H1 (cell line): ENCODE data around the gene CAPNS1. TPM values are rescaled to one million over a fixed set of nuclear protein-coding genes. Genes with fewer than 3 reads are reported as not detected.

ENCODE experiments used
- CTCF ChIA-PET: fragments of 300-600 bp; sonication (Branson Sonifier 250); formaldehyde crosslinking; loops from one replicate; lab custom pipeline; 2021; ENCODE audit not compliant: partially characterized antibody; lab: Charles Lee
- POLR2A ChIA-PET: fragments of 300-600 bp; sonication (Branson Sonifier 250); formaldehyde crosslinking; loops from one replicate; lab custom pipeline; 2021; ENCODE audit warnings: inconsistent platforms; ENCODE audit not compliant: partially characterized antibody; lab: Charles Lee
- DNase-seq, 2 experiments: peaks; one replicate each; pipeline versions ENCODE4 v3.0.0 to v3.0.0-alpha.2; 2010 to 2022; ENCODE audit warnings: low spot score in 2 of 2, low read depth in 1 of 2, mixed read lengths in 1 of 2
- FAIRE-seq: peaks from 2 replicates; lab custom pipeline; 2011; peaks lifted over from hg19 to GRCh38; lab: Jason Lieb, UNC
- H2AFZ ChIP-seq: 2 replicates; pipeline ENCODE4 v1.8.1; 2012; ENCODE audit warnings: low read length, inconsistent platforms
- H2AK5ac ChIP-seq: 2 replicates; pipeline ENCODE4 v1.6.1; 2013; ENCODE audit warnings: low read depth, low read length
- H2BK120ac ChIP-seq: replicated peaks from 2 replicates; pipeline ENCODE3; 2013; ENCODE audit warnings: low read depth, low read length, inconsistent platforms
- H2BK12ac ChIP-seq: 2 replicates; pipeline ENCODE4 v1.6.1; 2013; ENCODE audit warnings: low read depth, low read length
- H2BK15ac ChIP-seq: 2 replicates; pipeline ENCODE4 v1.6.1; 2013; ENCODE audit warnings: low read length
- H2BK20ac ChIP-seq: 2 replicates; pipeline ENCODE4 v1.6.1; 2013; ENCODE audit warnings: low read length
- H2BK5ac ChIP-seq: 2 replicates; pipeline ENCODE4 v1.6.1; 2013; ENCODE audit warnings: low read depth, low read length
- H3K14ac ChIP-seq: 2 replicates; pipeline ENCODE4 v1.6.1; 2013; ENCODE audit warnings: inconsistent platforms; ENCODE audit not compliant: insufficient read length
- H3K18ac ChIP-seq: 2 replicates; pipeline ENCODE4 v1.6.1; 2013; ENCODE audit warnings: low read length; ENCODE audit errors: extremely low read depth
- H3K23ac ChIP-seq: 2 replicates; pipeline ENCODE4 v1.6.1; 2013; ENCODE audit warnings: inconsistent platforms; ENCODE audit not compliant: insufficient read length
- H3K23me2 ChIP-seq: 2 replicates; pipeline ENCODE4 v1.6.1; 2013; ENCODE audit warnings: low read depth, low read length
- H3K27ac ChIP-seq: 2 replicates; pipeline ENCODE4 v1.6.1; 2011; ENCODE audit warnings: low read depth, low read length, inconsistent platforms
- H3K27me3 ChIP-seq, 4 experiments: replicated peaks in 1 of 4; 1 replicate in 1 of 4; 2 replicates in 3 of 4; pipeline versions ENCODE4 v1.6.1 to v1.8.1; 2011 to 2013; ENCODE audit warnings: low read length in 3 of 4, mild to moderate bottlenecking in 3 of 4, inconsistent platforms in 2 of 4, mixed read lengths in 2 of 4, moderate library complexity in 1 of 4; ENCODE audit not compliant: control insufficient read depth in 3 of 4, insufficient read depth in 3 of 4; ENCODE audit errors: extremely low read depth in 1 of 4
- H3K36me3 ChIP-seq, 4 experiments: 2 replicates each; pipeline versions ENCODE4 v1.6.1 to v1.8.1; 2011 to 2013; ENCODE audit warnings: mild to moderate bottlenecking in 4 of 4, low read length in 3 of 4, moderate library complexity in 2 of 4, control low read depth in 1 of 4, inconsistent platforms in 1 of 4; ENCODE audit not compliant: insufficient read depth in 4 of 4, control insufficient read depth in 2 of 4
- H3K4ac ChIP-seq: replicated peaks from 2 replicates; pipeline ENCODE3; 2013; ENCODE audit warnings: low read length, low read depth, mixed read lengths, inconsistent platforms; ENCODE audit not compliant: insufficient read length
- H3K4me1 ChIP-seq, 4 experiments: replicated peaks in 1 of 4; 1 replicate in 1 of 4; 2 replicates in 3 of 4; pipeline versions ENCODE4 v1.6.1 to v1.8.1; 2011 to 2013; ENCODE audit warnings: low read length in 3 of 4, inconsistent platforms in 2 of 4, mixed read lengths in 1 of 4; ENCODE audit not compliant: insufficient read depth in 4 of 4, control insufficient read depth in 3 of 4
- H3K4me2 ChIP-seq, 2 experiments: 2 replicates each; pipeline versions ENCODE4 v1.6.1 to v1.8.1; 2011 to 2013; ENCODE audit warnings: low read depth in 2 of 2, low read length in 2 of 2, control low read depth in 1 of 2, inconsistent platforms in 1 of 2, mild to moderate bottlenecking in 1 of 2; ENCODE audit not compliant: insufficient read depth in 1 of 2
- H3K4me3 ChIP-seq, 4 experiments: fragments of 200-600, 300-600 bp in 1 of 4; sonication (generic), shearing (Covaris generic), sonication (Bioruptor Twin) in 1 of 4; 2 replicates each; pipeline versions ENCODE4 v1.5.1 to v1.8.1; 2011 to 2016; ENCODE audit warnings: low read length in 4 of 4, low read depth in 3 of 4, control low read depth in 2 of 4, inconsistent platforms in 2 of 4, mild to moderate bottlenecking in 2 of 4, mixed read lengths in 1 of 4, moderate library complexity in 1 of 4; ENCODE audit not compliant: insufficient read depth in 2 of 4; ENCODE audit errors: extremely low read depth in 1 of 4
- H3K56ac ChIP-seq: replicated peaks from 2 replicates; pipeline ENCODE3; 2013; ENCODE audit warnings: low read depth, mild to moderate bottlenecking, mixed read lengths, low read length, inconsistent platforms; ENCODE audit not compliant: insufficient read length
- H3K79me1 ChIP-seq: 2 replicates; pipeline ENCODE4 v1.6.1; 2013; ENCODE audit warnings: low read depth, low read length, control low read depth
- H3K79me2 ChIP-seq, 2 experiments: 2 replicates each; pipeline versions ENCODE4 v1.6.1 to v1.8.1; 2012 to 2013; ENCODE audit warnings: low read length in 2 of 2, mild to moderate bottlenecking in 2 of 2, inconsistent platforms in 1 of 2; ENCODE audit not compliant: insufficient read depth in 2 of 2, control insufficient read depth in 1 of 2
- H3K9ac ChIP-seq, 4 experiments: replicated peaks in 1 of 4; 1 replicate in 1 of 4; 2 replicates in 3 of 4; pipeline versions ENCODE4 v1.6.1 to v1.8.1; 2011 to 2013; ENCODE audit warnings: low read depth in 3 of 4, low read length in 3 of 4, control low read depth in 2 of 4, mild to moderate bottlenecking in 2 of 4, moderate library complexity in 2 of 4, inconsistent platforms in 1 of 4; ENCODE audit errors: extremely low read depth in 1 of 4
- H3K9me3 ChIP-seq, 2 experiments: 2 replicates each; pipeline versions ENCODE4 v1.6.1 to v1.8.1; 2012 to 2013; ENCODE audit warnings: mild to moderate bottlenecking in 2 of 2, moderate library complexity in 2 of 2, control low read depth in 1 of 2, inconsistent platforms in 1 of 2, low read depth in 1 of 2, low read length in 1 of 2, mixed read lengths in 1 of 2; ENCODE audit not compliant: insufficient read depth in 2 of 2
- H4K20me1 ChIP-seq, 2 experiments: replicated peaks in 1 of 2; 2 replicates each; pipeline versions ENCODE3 to v1.8.1; 2011 to 2013; ENCODE audit warnings: inconsistent platforms in 2 of 2, low read length in 2 of 2, mild to moderate bottlenecking in 1 of 2; ENCODE audit not compliant: insufficient read depth in 2 of 2, control insufficient read depth in 1 of 2
- H4K5ac ChIP-seq: 2 replicates; pipeline ENCODE4 v1.6.1; 2013; ENCODE audit warnings: low read length, low read depth, mixed read lengths, inconsistent platforms; ENCODE audit not compliant: insufficient read length
- H4K8ac ChIP-seq: 2 replicates; pipeline ENCODE4 v1.8.0; 2013; ENCODE audit warnings: mild to moderate bottlenecking, moderate library complexity, low read length, inconsistent platforms; ENCODE audit not compliant: insufficient read depth; ENCODE audit errors: extremely low read depth
- H4K91ac ChIP-seq: replicated peaks from 2 replicates; pipeline ENCODE3; 2013; ENCODE audit warnings: low read length, mixed read lengths, inconsistent platforms; ENCODE audit not compliant: insufficient read length
- CEBPB ChIP-seq: IDR thresholded peaks from 2 replicates; pipeline ENCODE4 v1.6.1; 2012; ENCODE audit warnings: low read depth, low read length
- CHD2 ChIP-seq: IDR thresholded peaks from 2 replicates; pipeline ENCODE4 v1.6.1; 2012; ENCODE audit warnings: low read length, improper control_type of control experiment
- EGR1 ChIP-seq: IDR thresholded peaks from 2 replicates; pipeline ENCODE4 v1.6.1; 2011; ENCODE audit warnings: low read depth, low read length, borderline replicate concordance
- JUND ChIP-seq: IDR thresholded peaks from 2 replicates; pipeline ENCODE4 v1.6.1; 2011; ENCODE audit warnings: mild to moderate bottlenecking, improper control_type of control experiment, low read length
- POLR2A ChIP-seq, 2 experiments: IDR thresholded peaks; 1 replicate in 1 of 2; 2 replicates in 1 of 2; pipeline ENCODE4 v1.6.1; 2011; ENCODE audit warnings: low read depth in 2 of 2, low read length in 2 of 2, mild to moderate bottlenecking in 2 of 2; ENCODE audit errors: control extremely low read depth in 1 of 2
- RAD21 ChIP-seq, 2 experiments: IDR thresholded peaks in 1 of 2; conservative IDR thresholded peaks in 1 of 2; 2 replicates each; pipeline ENCODE4 v1.6.1; 2011; ENCODE audit warnings: low read depth in 2 of 2, low read length in 2 of 2, improper control_type of control experiment in 1 of 2, inconsistent platforms in 1 of 2, mild to moderate bottlenecking in 1 of 2, moderate library complexity in 1 of 2
- SAP30 ChIP-seq: fragments of 300-600 bp; sonication (generic); IDR thresholded peaks from 2 replicates; pipeline ENCODE4 v1.7.1; 2012; ENCODE audit warnings: low read length, moderate library complexity, mild to moderate bottlenecking, inconsistent platforms; ENCODE audit not compliant: insufficient read depth, insufficient replicate concordance
- SP1 ChIP-seq: IDR thresholded peaks from 2 replicates; pipeline ENCODE4 v1.6.1; 2011; ENCODE audit warnings: low read depth, low read length
- TAF7 ChIP-seq: optimal IDR thresholded peaks from 2 replicates; pipeline ENCODE3; 2011; ENCODE audit warnings: low read depth, mild to moderate bottlenecking, inconsistent platforms, low read length, moderate library complexity, borderline replicate concordance
- TBP ChIP-seq: IDR thresholded peaks from 2 replicates; pipeline ENCODE4 v1.6.1; 2011; ENCODE audit warnings: low read depth, low read length, improper control_type of control experiment
- YY1 ChIP-seq: IDR thresholded peaks from 2 replicates; pipeline ENCODE4 v1.6.1; 2011; ENCODE audit warnings: low read depth, mild to moderate bottlenecking, low read length
- ZNF274 ChIP-seq: IDR thresholded peaks from 2 replicates; pipeline ENCODE4 v1.7.0; 2012; ENCODE audit warnings: low read length, borderline replicate concordance; ENCODE audit errors: extremely low read depth
- WGBS, 2 experiments: shearing (Covaris generic) in 1 of 2; methylation state at CpG; one replicate each; pipeline versions ENCODE4 v1.1.6 to v1.1.7; 2013 to 2015; ENCODE audit warnings: low lambda C conversion rate in 2 of 2, mixed read lengths in 2 of 2, inconsistent platforms in 1 of 2, low coverage in 1 of 2, missing lambda C conversion rate in 1 of 2; ENCODE audit not compliant: insufficient replicate concordance in 2 of 2, insufficient coverage in 1 of 2, insufficient read length in 1 of 2; ENCODE audit errors: extremely low coverage in 1 of 2, missing lambda C conversion rate in 1 of 2; 5-methylcytosine and 5-hydroxymethylcytosine counted together
- polyA plus RNA-seq, 7 experiments: library from polyadenylated mRNA; depleted of rRNA in 3 of 7; stranded (reverse) in 5 of 7; unstranded in 2 of 7; fragments of >200 nt in 5 of 7; fragments of 200-250 nt in 2 of 7; gene quantifications; 1 replicate in 5 of 7; 2 replicates in 1 of 7; 4 replicates in 1 of 7; pipeline versions ENCODE4 v1.2.1 to v1.2.3, GENCODE V29; 2011 to 2013; ENCODE audit warnings: missing spikeins in 2 of 7, mixed read lengths in 2 of 7
- total RNA-seq: library from RNA; stranded (reverse); fragmentation: NEBNext Ultra II Directional; extraction: Animal tissue kit (Norgen Biotek cat#: 25700); gene quantifications from 2 replicates; pipeline ENCODE4 v1.2.1, GENCODE V29; 2021
- TF ChIP-seq, protein P1 (sequence below): IDR thresholded peaks from 2 replicates; pipeline ENCODE4 v1.6.1; 2011; ENCODE audit warnings: low read depth, mild to moderate bottlenecking, low read length; ENCODE audit not compliant: insufficient read depth

Gene CAPNS1
- total and polyA plus RNA-seq, 2 of the 8 experiments (the other 6 are each of a cell fraction or from before 2014, with no cell fraction given), result 382 to 438 TPM

DNA sequence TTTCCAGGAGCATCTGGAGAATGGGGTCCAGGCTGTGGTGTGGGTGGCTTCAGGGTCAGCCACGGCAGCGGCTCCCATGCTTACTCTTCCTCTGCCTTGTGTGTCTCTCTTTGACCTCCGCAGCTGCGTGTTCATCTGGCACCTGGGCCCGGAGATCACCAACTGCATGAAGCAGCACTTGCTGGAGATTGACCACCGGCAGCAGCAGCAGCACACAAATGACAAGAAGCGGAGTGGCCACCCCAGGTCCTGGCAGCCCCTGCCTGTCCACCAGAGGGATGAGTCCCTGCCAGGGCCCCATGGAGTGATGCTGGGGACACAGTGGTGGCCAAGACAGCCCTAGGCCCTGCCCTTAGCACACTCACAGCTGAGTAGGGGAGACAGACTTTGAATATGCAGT is 47.3 kb upstream of the CAPNS1 start:
- POLR2A ChIA-PET, result no interaction called here

More for the DNA sequence above, 47.3 kb upstream of the CAPNS1 start:
- H3K9me3 ChIP-seq, result no peaks in the 10 kb centered on the region
- H3K9ac ChIP-seq, result no peak overlapping the region
- H3K4me2 ChIP-seq, result no peak overlapping the region
- H3K4me1 ChIP-seq, result no peaks in the 10 kb centered on the region
- no peaks in the 10 kb centered on the region for H3K23me2 ChIP-seq
- H4K8ac ChIP-seq, result no peak overlapping the region; the same call in 1 of the 2 replicates
- CTCF ChIA-PET, result no interaction called here
- no peak overlapping the region for H2BK12ac ChIP-seq
- WGBS, 2 experiments, result 93% methylated on average over 7 of the region's 7 CpGs; no CpG with 5 or more reads in 1 of the 2 experiments
- DNase-seq (no peak), FAIRE-seq (no peak)
- peaks cover 2 to 15% of the 10 kb centered on the region in 2 experiments for H4K20me1 ChIP-seq
- TF ChIP-seq SP1 (no peak), TBP (no peak), ZNF274 (no peak), EGR1 (no peak), POLR2A (IDR thresholded peaks at IDR 0.05; ENCODE audit: control extremely low read depth in 1 of 2, low read depth in 2 of 2, low read length in 2 of 2) (no peak), CEBPB (no peak), RAD21 (IDR thresholded peaks at IDR 0.05 in 1 of 2, conservative IDR thresholded peaks at IDR 0.05 in 1 of 2; ENCODE audit: low read depth in 2 of 2, low read length in 2 of 2) (no peak), SAP30 (no peak), CHD2 (no peak), YY1 (no peak), TAF7 (no peak), JUND (no peak)
- TF ChIP-seq, protein P1, sequence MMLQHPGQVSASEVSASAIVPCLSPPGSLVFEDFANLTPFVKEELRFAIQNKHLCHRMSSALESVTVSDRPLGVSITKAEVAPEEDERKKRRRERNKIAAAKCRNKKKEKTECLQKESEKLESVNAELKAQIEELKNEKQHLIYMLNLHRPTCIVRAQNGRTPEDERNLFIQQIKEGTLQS, result no peak
- no peak overlapping the region for H2BK20ac ChIP-seq
- no peak overlapping the region for H4K5ac ChIP-seq
- H3K14ac ChIP-seq, result no peak overlapping the region
- H3K27ac ChIP-seq, result no peak overlapping the region
- H3K18ac ChIP-seq, result no peak overlapping the region
- no peak overlapping the region for H2BK120ac ChIP-seq
- H3K79me1 ChIP-seq, result no peaks in the 10 kb centered on the region
- no peak overlapping the region for H2AK5ac ChIP-seq
- no peak overlapping the region for H2BK5ac ChIP-seq
- H3K4me3 ChIP-seq, result no peak overlapping the region
- H3K79me2 ChIP-seq, result no peaks in the 10 kb centered on the region
- no peaks in the 10 kb centered on the region for H3K27me3 ChIP-seq
- no peak overlapping the region for H3K23ac ChIP-seq
- H3K4ac ChIP-seq, result no peak overlapping the region
- H4K91ac ChIP-seq, result no peak overlapping the region
- H2BK15ac ChIP-seq, result no peak overlapping the region
- H2AFZ ChIP-seq, result no peak overlapping the region
- H3K56ac ChIP-seq, result no peak overlapping the region
- H3K36me3 ChIP-seq, result peaks cover 30 to 74% (median 61%) of the 10 kb centered on the region in 4 experiments
